DND-41 (cell line): ENCODE data around the gene LSM4.

Experiments
- EZH2 ChIP-seq: IDR thresholded peaks from 3 replicates; pipeline ENCODE4 v1.6.1; 2012; ENCODE audit warnings: borderline replicate concordance, low read depth, mild to moderate bottlenecking, moderate library complexity, low read length, inconsistent platforms; ENCODE audit not compliant: severe bottlenecking
- TF ChIP-seq, protein P1 (sequence below): IDR thresholded peaks from 2 replicates; pipeline ENCODE4 v1.5.1; 2012; ENCODE audit warnings: borderline replicate concordance, low read length, moderate library complexity, mild to moderate bottlenecking; ENCODE audit not compliant: poor library complexity, severe bottlenecking; ENCODE audit errors: extremely low read depth

GRCh38 chr19:18299654-18300053, 23.2 kb downstream of the LSM4 start:
- TF ChIP-seq, protein P1, sequence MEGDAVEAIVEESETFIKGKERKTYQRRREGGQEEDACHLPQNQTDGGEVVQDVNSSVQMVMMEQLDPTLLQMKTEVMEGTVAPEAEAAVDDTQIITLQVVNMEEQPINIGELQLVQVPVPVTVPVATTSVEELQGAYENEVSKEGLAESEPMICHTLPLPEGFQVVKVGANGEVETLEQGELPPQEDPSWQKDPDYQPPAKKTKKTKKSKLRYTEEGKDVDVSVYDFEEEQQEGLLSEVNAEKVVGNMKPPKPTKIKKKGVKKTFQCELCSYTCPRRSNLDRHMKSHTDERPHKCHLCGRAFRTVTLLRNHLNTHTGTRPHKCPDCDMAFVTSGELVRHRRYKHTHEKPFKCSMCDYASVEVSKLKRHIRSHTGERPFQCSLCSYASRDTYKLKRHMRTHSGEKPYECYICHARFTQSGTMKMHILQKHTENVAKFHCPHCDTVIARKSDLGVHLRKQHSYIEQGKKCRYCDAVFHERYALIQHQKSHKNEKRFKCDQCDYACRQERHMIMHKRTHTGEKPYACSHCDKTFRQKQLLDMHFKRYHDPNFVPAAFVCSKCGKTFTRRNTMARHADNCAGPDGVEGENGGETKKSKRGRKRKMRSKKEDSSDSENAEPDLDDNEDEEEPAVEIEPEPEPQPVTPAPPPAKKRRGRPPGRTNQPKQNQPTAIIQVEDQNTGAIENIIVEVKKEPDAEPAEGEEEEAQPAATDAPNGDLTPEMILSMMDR: no peak
- TF ChIP-seq EZH2: no peak
